MG63 (cell line): Measurements from ENCODE around the gene CD83. TPM values are rescaled to one million over a fixed set of nuclear protein-coding genes. Genes with fewer than 3 reads are reported as not detected.
"Not testable (repeated sequence)": the region's sequence is repeated elsewhere in the genome, so short reads cannot be mapped to it uniquely, and the experiment has no call there.

Source experiments
- DNase-seq: peaks from one replicate; pipeline ENCODE4 v3.0.0-alpha.2; 2020
- H3K27me3 ChIP-seq: fragments of 250-450 bp; sonication (Bioruptor Pico); 2 replicates; pipeline ENCODE4 v1.5.1; 2020; ENCODE audit warnings: mild to moderate bottlenecking, moderate library complexity
- H3K36me3 ChIP-seq: fragments of 250-450 bp; sonication (Bioruptor Pico); 2 replicates; pipeline ENCODE4 v1.5.1; 2020; ENCODE audit warnings: mild to moderate bottlenecking, moderate library complexity
- H3K4me3 ChIP-seq: fragments of 250-450 bp; sonication (Bioruptor Pico); 2 replicates; pipeline ENCODE4 v1.5.1; 2020; ENCODE audit warnings: mild to moderate bottlenecking, moderate library complexity
- H3K9me3 ChIP-seq: fragments of 250-450 bp; sonication (Bioruptor Pico); 2 replicates; pipeline ENCODE4 v1.5.1; 2020; ENCODE audit warnings: mild to moderate bottlenecking, moderate library complexity
- total RNA-seq: library from RNA; depleted of rRNA; stranded (reverse); fragments of >200 nt; shearing (Covaris generic); gene quantifications from 2 replicates; pipeline ENCODE4 v1.2.3, GENCODE V29; 2014; ENCODE audit warnings: low replicate concordance

The CD83 gene
- total RNA-seq, 1 experiment from 2014 or later = 2.2 TPM

DNA sequence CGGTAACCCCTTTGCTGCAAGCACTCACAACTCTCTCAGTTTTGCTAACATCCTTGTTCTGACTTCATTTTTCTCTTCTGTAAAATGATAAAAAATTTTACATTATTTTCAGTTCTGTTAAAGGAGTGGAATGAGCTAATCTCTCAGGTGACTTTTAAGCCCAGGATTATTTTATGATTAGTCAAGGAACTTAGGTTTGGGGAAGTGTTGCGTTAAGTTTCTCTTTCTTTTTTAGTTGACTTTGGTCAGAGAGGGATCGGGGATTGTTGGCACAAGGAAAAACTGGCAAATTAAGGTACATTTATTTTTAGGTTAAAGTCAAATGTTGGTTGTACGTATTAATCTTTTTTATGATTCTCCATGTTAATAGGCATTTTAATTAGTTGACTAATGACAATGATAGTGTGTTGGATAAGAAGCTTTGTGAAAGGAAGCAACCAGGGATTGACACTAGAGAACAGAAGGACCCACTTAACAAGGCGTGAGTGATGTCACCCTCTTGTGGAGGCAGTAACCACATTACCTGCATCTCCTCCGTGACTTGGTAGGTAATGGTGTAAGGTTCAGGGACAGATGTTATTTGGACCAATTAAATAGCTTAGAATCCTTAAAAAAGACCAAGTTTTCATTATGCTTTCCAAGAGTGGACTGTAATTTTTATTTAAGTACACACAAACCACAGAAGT, 31.6 kb downstream of the CD83 start:
- H3K4me3 ChIP-seq = no peak overlapping the region
- no peaks in the 10 kb centered on the region; the same call in 1 of the 2 replicates for H3K9me3 ChIP-seq
- no peaks in the 10 kb centered on the region for H3K36me3 ChIP-seq
- no peak for DNase-seq
- peaks cover 9% of the 10 kb centered on the region for H3K27me3 ChIP-seq

DNA sequence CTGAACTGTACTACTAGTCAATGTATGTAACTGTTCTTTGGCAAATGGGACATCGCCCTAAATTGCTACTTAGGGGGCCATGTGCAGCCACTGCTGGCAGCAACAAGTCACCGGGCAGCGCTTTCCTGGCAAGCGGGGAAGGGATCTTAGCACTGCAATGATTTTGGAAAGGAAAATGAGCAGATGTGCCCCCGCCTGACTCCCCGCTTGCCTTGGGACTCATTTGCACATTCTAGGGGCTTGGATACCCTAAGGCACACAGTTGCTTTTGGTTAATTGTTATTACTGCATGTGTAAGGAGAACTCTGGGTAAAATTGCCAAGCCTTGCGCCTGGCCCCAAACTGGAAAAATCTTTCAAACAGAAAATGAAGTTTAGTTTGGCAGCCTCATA, 32.2 kb downstream of the CD83 start:
- Histone ChIP-seq H3K36me3 (no peaks in the 10 kb centered on the region), H3K4me3 (no peak overlapping the region), H3K27me3 (peaks cover 14% of the 10 kb centered on the region), H3K9me3 (no peaks in the 10 kb centered on the region; the same call in 1 of the 2 replicates)
- DNase-seq = no peak

DNA sequence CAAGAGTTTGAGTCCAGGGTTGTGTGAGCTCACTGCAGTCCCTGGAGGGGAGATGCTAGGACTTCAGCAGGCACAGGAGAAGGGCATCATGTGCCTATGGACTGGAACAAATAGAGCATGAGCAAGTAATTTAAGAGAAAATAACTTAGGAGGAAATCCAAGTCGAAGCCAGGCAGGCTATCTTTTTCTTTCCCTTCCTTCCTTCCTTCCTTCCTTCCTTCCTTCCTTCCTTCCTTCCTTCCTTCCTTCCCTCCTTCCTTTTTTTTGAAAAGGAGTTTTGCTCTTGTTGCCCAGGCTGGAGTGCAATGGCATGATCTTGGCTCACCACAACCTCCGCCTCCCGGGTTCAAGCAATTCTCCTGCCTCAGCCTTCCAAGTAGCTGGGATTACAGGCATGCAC, 33.7 kb downstream of the CD83 start:
- H3K4me3 ChIP-seq, H3K9me3 ChIP-seq, DNase-seq, H3K36me3 ChIP-seq: not testable (repeated sequence)
- peaks cover 18% of the 10 kb centered on the region for H3K27me3 ChIP-seq

DNA sequence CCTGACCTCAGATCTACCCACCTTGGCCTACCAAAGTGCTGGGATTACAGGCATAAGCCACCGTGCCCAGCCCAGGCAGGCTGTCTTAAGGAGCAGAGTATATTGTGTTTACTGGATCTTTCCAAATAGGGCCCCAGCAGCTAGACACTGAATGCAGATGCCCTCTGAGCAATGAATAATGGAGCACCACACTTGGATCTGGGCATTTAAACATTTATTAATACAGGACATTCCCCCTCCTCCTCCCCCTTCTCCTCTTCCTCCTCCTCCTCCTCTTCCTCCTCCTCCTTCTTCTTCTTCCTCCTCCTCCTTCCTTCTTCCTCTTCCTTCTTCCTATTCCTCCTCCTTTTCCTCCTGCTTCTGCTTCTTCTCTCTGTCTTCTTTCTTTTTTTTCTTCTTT, 34.2 kb downstream of the CD83 start:
- Histone ChIP-seq H3K27me3 (peaks cover 18% of the 10 kb centered on the region), H3K36me3 (no peaks in the 10 kb centered on the region), H3K9me3 (no peaks in the 10 kb centered on the region; the same call in 1 of the 2 replicates), H3K4me3 (no peak overlapping the region)
- DNase-seq = no peak

DNA sequence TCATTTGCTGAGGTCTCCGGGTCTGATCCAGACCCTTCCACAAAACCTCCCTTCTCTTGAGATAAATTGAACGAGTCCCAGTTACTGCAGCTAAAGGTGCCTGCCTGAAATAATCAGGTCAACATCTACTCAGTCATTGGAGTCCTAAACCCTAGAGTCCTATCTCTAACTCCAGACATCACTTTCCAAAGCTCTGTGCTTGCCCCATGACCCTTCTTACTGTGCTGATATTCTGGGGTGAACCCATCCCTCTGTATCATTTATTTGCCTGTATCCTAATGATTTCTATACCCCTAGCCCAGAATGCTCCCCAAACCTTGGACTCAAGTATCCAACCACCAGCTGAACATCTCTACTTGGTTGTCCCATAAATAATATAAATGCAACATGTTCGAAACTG, 35.7 kb downstream of the CD83 start:
- DNase-seq = no peak
- peaks cover 16% of the 10 kb centered on the region for H3K27me3 ChIP-seq

DNA sequence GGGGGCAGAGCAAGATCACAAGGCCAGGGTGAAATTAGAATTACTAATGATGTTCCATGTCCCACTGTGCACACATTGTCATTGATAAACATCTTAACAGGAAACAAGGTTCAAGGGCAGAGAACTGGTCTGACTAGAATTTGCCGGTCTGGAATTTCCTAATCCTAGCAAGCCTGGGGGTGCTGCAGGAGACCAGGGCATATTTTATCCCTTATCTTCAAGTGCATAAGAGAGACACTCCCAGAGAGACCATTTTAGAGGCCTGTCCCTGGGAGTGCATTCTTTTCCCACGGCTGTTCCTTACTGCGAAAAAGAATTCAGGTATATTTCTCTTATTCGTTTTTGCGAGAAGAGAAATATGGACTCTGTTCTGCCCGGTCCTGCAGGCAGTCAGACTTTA, 41.5 kb downstream of the CD83 start:
- Histone ChIP-seq H3K27me3 (peaks cover 10% of the 10 kb centered on the region), H3K36me3 (no peaks in the 10 kb centered on the region), H3K9me3 (no peaks in the 10 kb centered on the region; the same call in 1 of the 2 replicates), H3K4me3 (no peak overlapping the region)
- DNase-seq = no peak

More for the DNA sequence above, 35.7 kb downstream of the CD83 start:
- Histone ChIP-seq H3K4me3 (no peak overlapping the region), H3K36me3 (no peaks in the 10 kb centered on the region), H3K9me3 (no peaks in the 10 kb centered on the region)

DNA sequence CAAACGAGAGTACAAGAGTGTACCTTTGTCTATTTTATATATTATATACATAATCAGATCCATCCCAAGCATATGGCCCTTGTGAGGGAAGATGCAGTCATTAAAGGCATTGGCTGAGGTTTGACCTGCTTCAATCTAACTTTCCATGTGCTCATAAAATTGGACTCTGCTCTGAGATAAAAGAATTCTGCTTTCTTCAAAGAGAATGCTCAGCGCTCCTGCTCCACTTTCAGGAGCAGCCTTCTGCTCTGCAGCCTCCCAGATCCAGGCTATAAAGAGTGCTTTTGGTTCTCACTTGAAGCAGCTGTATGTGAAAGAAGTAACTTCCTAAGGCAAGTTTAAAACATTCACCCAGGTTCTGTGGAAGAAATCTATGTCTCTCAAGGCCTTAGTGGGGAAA, 45.3 kb downstream of the CD83 start:
- Histone ChIP-seq H3K4me3 (no peak overlapping the region), H3K36me3 (no peaks in the 10 kb centered on the region), H3K27me3 (no peaks in the 10 kb centered on the region), H3K9me3 (no peaks in the 10 kb centered on the region; the same call in 1 of the 2 replicates)
- no peak for DNase-seq

DNA sequence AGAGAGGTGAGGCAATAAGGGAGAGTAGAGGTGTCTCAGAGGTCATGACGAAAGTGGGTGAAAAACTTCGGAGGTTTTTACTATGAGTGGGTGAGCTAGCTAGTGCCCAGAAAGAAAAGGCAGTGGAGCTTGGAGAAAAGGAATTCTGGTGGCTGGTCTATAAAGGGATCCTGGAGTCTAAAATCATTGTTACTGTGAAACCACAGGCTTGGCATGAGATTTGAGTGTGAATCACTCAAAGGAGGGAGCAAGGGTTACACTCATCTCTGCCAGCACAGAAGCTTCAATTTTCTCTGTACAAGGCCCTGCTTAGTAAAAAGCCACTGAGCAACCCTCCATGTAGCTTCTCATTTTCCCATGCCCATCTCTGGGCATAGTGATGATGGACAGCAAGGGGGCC, 47.5 kb downstream of the CD83 start:
- Histone ChIP-seq H3K4me3 (no peak overlapping the region), H3K36me3 (no peaks in the 10 kb centered on the region), H3K27me3 (no peaks in the 10 kb centered on the region), H3K9me3 (peaks cover 13% of the 10 kb centered on the region)
- DNase-seq = peak; percentile 72

DNA sequence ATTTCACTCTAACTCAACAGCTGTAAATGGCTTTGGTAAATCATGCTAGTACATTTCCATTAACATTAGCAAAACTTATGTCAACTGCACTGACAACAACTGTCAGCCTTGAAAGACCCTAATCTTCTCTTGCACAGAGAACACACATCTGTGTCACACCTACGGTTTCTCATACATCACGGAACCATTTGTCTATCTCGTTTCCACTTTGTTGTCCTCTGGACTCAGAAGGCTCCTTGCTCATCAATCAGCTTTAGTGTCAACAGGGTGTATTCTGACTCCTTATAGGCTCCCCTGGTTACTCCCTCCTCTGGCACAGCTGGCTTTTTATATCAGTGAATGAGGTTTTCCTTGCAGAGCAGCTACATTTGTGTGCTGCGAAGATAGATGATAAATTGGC, 49.3 kb downstream of the CD83 start:
- Histone ChIP-seq H3K9me3 (peaks cover 21% of the 10 kb centered on the region), H3K27me3 (no peaks in the 10 kb centered on the region), H3K4me3 (no peak overlapping the region), H3K36me3 (no peaks in the 10 kb centered on the region)
- DNase-seq = no peak

DNA sequence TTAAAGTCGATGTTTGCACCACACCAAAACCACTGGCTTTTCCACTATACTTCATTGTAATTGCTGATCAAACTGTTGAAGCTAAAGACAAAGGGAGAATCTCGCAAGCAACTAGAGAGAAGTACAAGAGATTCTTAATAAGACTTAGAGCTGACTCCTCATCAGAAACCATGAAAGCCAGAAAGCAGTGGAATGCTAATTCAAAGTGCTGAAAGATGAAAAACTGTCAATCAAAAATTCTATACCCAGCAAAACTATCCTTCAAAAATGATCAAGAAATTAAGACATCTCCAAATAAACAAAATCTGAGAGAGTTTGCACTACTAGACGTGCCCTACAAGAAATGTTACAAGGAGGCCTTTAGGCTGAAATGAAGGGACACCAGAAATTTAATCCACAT, 52.6 kb downstream of the CD83 start:
- Histone ChIP-seq H3K4me3 (no peak overlapping the region), H3K9me3 (peaks cover 25% of the 10 kb centered on the region), H3K27me3 (no peaks in the 10 kb centered on the region), H3K36me3 (no peaks in the 10 kb centered on the region)
- no peak for DNase-seq

DNA sequence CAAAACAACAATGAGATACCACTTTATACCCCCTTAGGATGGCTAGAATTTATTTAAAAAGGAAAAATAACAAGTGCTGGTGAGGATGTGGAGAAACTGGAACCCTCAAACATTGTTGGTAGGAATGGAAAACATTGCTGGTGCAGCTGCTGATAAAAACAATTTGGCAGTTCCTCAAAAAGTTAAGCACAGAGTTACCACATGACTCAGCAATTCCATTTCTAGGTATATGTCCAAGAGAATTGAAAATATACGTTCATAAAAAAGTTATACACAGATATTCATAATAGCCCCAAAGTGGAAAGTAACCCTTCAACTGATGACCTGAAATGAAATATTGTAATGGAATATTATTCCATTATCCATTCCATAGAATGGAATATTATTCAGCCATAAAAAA, 55.0 kb downstream of the CD83 start:
- Histone ChIP-seq H3K4me3 (no peak overlapping the region), H3K9me3 (peaks cover 25% of the 10 kb centered on the region), H3K36me3 (no peaks in the 10 kb centered on the region), H3K27me3 (peaks cover 1% of the 10 kb centered on the region)
- no peak for DNase-seq

DNA sequence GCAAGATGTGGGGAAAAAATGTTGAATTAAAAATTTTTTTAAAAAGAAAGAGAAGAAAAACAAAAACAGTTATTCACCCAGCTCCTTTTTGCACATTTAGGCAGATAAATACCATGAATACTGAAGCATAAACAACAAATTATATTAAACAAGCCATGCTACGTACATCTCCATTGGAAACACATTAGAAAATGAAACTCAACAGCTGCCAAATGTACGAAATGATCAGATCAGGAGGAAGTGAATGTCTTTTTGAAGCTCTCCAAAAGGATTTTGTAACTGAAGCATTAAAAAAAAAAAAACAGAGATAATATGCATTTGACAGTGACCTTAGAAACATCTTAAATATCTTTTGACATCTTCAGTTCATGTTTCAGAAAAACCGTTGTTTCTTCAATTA, 56.7 kb downstream of the CD83 start:
- peaks cover 3% of the 10 kb centered on the region for H3K27me3 ChIP-seq
- peaks cover 19% of the 10 kb centered on the region for H3K9me3 ChIP-seq
- no peak for DNase-seq
- H3K4me3 ChIP-seq = no peak overlapping the region
- H3K36me3 ChIP-seq = no peaks in the 10 kb centered on the region

DNA sequence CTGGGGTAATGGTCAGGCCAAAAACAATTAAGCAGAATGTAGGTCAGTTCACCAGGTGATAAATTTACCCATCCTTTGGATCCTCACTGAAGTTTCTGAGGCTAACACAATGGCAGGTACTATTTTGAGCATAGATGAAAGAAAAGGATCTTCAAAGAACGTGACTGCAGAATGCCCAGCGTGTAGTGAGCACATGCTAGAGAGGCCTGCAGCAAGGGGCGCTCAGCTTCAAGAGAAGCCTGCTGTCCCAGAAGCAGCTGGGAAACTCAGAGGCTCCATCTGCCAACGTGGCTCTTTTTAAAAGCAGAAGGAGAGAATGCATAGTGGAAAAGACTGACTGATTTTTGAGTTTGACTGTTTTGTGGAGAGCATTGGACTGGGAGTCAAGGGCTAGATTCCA, 57.4 kb downstream of the CD83 start:
- DNase-seq = no peak
- H3K27me3 ChIP-seq = peaks cover 3% of the 10 kb centered on the region
- H3K36me3 ChIP-seq = no peaks in the 10 kb centered on the region
- peaks cover 13% of the 10 kb centered on the region for H3K9me3 ChIP-seq
- H3K4me3 ChIP-seq = no peak overlapping the region

DNA sequence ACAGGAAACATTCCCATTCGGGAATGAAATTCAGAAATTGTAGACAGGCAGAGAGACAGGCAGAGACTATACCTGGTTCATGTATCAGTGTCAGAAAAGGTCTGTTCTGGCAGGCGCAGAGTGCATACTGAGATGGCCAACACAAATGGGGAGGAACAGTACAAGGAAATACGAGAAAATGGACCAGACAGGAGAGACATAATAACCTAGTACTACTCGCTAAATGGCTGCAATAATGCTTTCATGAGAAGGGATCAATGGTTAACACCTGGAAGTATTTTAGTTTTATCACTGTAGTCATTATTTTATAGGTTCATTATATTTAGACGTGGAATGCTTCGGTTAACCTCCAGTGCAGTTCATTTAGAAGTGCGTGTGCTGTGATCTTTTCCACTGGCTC, 58.9 kb downstream of the CD83 start:
- peaks cover 3% of the 10 kb centered on the region for H3K27me3 ChIP-seq
- no peak for DNase-seq

DNA sequence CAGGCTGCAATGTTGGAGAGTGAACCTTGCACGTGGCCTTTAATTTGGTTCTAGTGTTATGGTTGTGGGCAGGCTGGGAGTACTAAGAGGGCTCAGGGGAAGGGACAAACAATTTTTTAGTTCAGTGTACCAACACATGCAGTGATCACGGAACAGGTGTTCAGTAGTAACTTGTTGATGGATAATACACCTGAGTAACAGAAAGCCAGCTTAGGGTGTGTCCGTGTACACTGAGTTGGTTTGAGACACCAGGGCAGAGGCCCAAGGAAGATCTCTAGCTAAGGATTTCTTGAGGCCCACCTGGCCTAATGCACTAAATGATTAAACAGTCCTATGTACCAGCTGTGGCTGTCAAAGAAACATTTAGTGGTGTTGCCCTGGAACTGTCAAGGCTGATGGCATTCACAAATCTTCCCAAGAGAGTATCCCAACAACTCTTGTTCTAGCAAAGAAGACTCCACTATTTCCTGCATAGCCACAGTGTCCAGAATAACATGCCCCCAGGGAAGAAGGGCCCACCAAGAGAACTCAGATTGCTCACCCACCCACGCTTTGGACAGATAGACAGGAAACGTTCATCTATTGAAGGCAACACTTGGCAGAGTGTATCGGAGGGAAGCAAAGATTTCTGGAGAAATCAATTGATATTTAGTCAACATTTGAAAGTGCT, 60.0 kb downstream of the CD83 start:
- peak; percentile 18 for DNase-seq

More for the DNA sequence above, 58.9 kb downstream of the CD83 start:
- H3K9me3 ChIP-seq = peaks cover 4% of the 10 kb centered on the region; the same call in 1 of the 2 replicates
- no peaks in the 10 kb centered on the region for H3K36me3 ChIP-seq
- H3K4me3 ChIP-seq = no peak overlapping the region

DNA sequence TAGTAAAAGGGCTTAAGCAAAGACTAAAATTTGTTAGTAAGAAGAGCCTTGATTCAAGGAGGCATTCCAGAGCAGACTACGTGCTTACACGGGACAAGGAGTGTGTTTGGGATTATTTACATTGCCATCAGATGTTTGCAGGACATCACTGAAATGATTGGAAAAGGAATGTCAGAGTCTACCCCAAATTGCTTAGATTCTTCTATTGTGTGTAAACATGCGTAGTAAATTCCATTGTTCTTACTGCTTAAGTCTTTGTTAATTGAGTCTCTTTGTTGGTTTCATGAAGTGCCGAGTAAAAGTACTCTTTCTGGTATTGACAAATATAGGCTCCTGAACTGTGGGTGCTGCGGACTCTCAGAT, 60.5 kb downstream of the CD83 start:
- Histone ChIP-seq H3K9me3 (no peaks in the 10 kb centered on the region), H3K36me3 (no peaks in the 10 kb centered on the region), H3K4me3 (no peak overlapping the region), H3K27me3 (peaks cover 3% of the 10 kb centered on the region)
- no peak for DNase-seq

More for the DNA sequence above, 60.0 kb downstream of the CD83 start:
- Histone ChIP-seq H3K27me3 (peaks cover 3% of the 10 kb centered on the region), H3K9me3 (peaks cover 3% of the 10 kb centered on the region; the same call in 1 of the 2 replicates), H3K4me3 (no peak overlapping the region), H3K36me3 (no peaks in the 10 kb centered on the region)

DNA sequence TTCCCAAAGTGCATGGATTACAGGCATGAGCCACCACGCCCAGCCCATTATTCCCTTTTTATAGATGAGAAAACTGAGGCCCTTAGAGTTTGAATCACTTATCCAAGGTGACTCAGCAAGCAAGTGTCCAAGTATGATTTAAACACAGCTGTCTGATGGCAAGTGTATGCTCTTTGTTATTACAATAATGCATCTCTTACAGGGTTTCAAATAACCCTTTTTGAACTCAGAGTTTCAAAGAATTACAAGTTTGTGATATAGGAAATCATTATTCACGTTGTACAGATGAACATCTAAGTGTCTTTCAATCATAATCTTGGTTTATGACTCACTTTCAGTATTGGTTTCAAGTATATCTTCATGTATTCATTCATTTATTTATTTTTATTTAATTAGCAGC, 63.0 kb downstream of the CD83 start:
- H3K4me3 ChIP-seq = no peak overlapping the region
- DNase-seq = no peak
- peaks cover 3% of the 10 kb centered on the region for H3K27me3 ChIP-seq
- H3K36me3 ChIP-seq = no peaks in the 10 kb centered on the region
- H3K9me3 ChIP-seq = no peaks in the 10 kb centered on the region

DNA sequence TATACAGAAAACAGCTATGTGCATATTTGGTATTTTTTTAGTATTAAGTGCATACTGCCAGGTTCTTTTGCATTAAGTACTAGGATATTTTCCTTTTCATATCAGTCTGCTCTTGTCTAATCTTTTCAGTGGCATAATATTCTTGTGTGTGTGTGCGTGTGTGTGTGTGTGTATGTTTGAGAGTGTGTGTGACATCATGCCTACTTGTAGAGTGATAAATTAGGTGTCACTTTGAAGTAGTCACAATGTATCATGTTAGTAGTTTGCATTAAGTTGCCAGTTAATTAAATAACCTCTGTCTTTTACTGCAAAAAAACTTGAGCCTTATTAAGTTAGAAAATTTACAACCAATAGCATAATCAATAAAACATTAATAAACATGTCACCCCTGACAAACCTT, 65.3 kb downstream of the CD83 start:
- H3K36me3 ChIP-seq = no peaks in the 10 kb centered on the region
- H3K4me3 ChIP-seq = no peak overlapping the region
- no peaks in the 10 kb centered on the region for H3K9me3 ChIP-seq
- H3K27me3 ChIP-seq = no peaks in the 10 kb centered on the region; the same call in none of the 2 replicates
- DNase-seq = no peak
